ENCODE data around the gene SDE2. TPM values are rescaled to one million over a fixed set of nuclear protein-coding genes. Genes with fewer than 3 reads are reported as not detected.
"Not testable (repeated sequence)": the region's sequence is repeated elsewhere in the genome, so short reads cannot be mapped to it uniquely, and the experiment has no call there.

Gene SDE2
- total RNA-seq, 1 donor from 2014 or later, result 15.0 TPM

GRCh38 chr1:226009650-226010044 is 10.5 kb upstream of the SDE2 start:
- no peak for DNase-seq (ENCODE audit: low spot score, unreplicated experiment)
- no peaks in the 10 kb centered on the region for H3K9me3 Mint-ChIP-seq (ENCODE audit: low read depth)
- TF ChIP-seq CTCF (IDR thresholded peaks at IDR 0.05; ENCODE audit: unreplicated experiment), result no peak
- H3K4me3 Mint-ChIP-seq (ENCODE audit: low read depth), result no peak overlapping the region
- no peaks in the 10 kb centered on the region for H3K36me3 Mint-ChIP-seq (ENCODE audit: insufficient read depth)
- no peak overlapping the region for H3K27ac Mint-ChIP-seq
- no peaks in the 10 kb centered on the region for H3K4me1 Mint-ChIP-seq (ENCODE audit: low read depth)
- H3K27me3 Mint-ChIP-seq, result peaks cover 4% of the 10 kb centered on the region

GRCh38 chr1:226007126-226007892 is 8.2 kb upstream of the SDE2 start:
- H3K4me3 Mint-ChIP-seq (ENCODE audit: low read depth); H3K36me3 Mint-ChIP-seq (ENCODE audit: insufficient read depth); DNase-seq (ENCODE audit: low spot score, unreplicated experiment); H3K9me3 Mint-ChIP-seq (ENCODE audit: low read depth); H3K27me3 Mint-ChIP-seq; H3K27ac Mint-ChIP-seq; H3K4me1 Mint-ChIP-seq (ENCODE audit: low read depth): not testable (repeated sequence)

GRCh38 chr1:226006686-226007085 is 7.5 kb upstream of the SDE2 start:
- Mint-ChIP-seq H3K27ac (no peak overlapping the region), H3K36me3 (ENCODE audit: insufficient read depth) (no peaks in the 10 kb centered on the region), H3K9me3 (ENCODE audit: low read depth) (no peaks in the 10 kb centered on the region), H3K4me1 (ENCODE audit: low read depth) (peaks cover 3% of the 10 kb centered on the region), H3K4me3 (ENCODE audit: low read depth) (no peak overlapping the region), H3K27me3 (no peaks in the 10 kb centered on the region)
- TF ChIP-seq CTCF (IDR thresholded peaks at IDR 0.05; ENCODE audit: unreplicated experiment), result no peak
- DNase-seq (ENCODE audit: low spot score, unreplicated experiment), result no peak

GRCh38 chr1:226004396-226004795 is 5.3 kb upstream of the SDE2 start:
- Mint-ChIP-seq H3K9me3 (ENCODE audit: low read depth) (no peaks in the 10 kb centered on the region), H3K27ac (peak overlapping the region; percentile 7), H3K4me1 (ENCODE audit: low read depth) (peaks cover 9% of the 10 kb centered on the region), H3K27me3 (no peaks in the 10 kb centered on the region), H3K36me3 (ENCODE audit: insufficient read depth) (no peaks in the 10 kb centered on the region), H3K4me3 (ENCODE audit: low read depth) (no peak overlapping the region)
- DNase-seq (ENCODE audit: low spot score, unreplicated experiment), result no peak
- no peak for TF ChIP-seq CTCF (IDR thresholded peaks at IDR 0.05; ENCODE audit: unreplicated experiment)

GRCh38 chr1:226003502-226004170 is 4.5 kb upstream of the SDE2 start:
- Mint-ChIP-seq H3K36me3 (ENCODE audit: insufficient read depth) (no peaks in the 10 kb centered on the region), H3K27ac (no peak overlapping the region), H3K9me3 (ENCODE audit: low read depth) (no peaks in the 10 kb centered on the region), H3K4me1 (ENCODE audit: low read depth) (peaks cover 11% of the 10 kb centered on the region), H3K27me3 (no peaks in the 10 kb centered on the region), H3K4me3 (ENCODE audit: low read depth) (no peak overlapping the region)
- no peak for DNase-seq (ENCODE audit: low spot score, unreplicated experiment)
- no peak for TF ChIP-seq CTCF (IDR thresholded peaks at IDR 0.05; ENCODE audit: unreplicated experiment)

Measured in progenitor cell of endocrine pancreas (in vitro differentiated cells).